HepG2 (cell line): ENCODE data around the gene UBAP1. TPM values are rescaled to one million over a fixed set of nuclear protein-coding genes. Genes with fewer than 3 reads are reported as not detected.
A peak's percentile ranks its signal among the peaks of the same experiment; 100 is the strongest.

ENCODE experiments used
- ATAC-seq: fragments of 200-7000 bp; cut with Tn5 transposase; 3 replicates; pipeline ENCODE4 v1.9.1; 2020; ENCODE audit warnings: mild to moderate bottlenecking, moderate library complexity
- BruUV-seq: library from RNA; stranded (reverse); fragments of 400-500 nt; replicated peaks from 2 replicates; lab custom pipeline; 2021; lab: Mats Ljungman, UMichigan
- CTCF ChIA-PET: fragments of 300-600 bp; formaldehyde crosslinking; extraction: SDS; loops from one replicate; lab custom pipeline; 2021; ENCODE audit warnings: low total read pairs, inconsistent platforms, low intra/inter-chr PET ratio; lab: Yijun Ruan, JAX
- POLR2A ChIA-PET: fragments of 350-600 bp; sonication (Branson Sonifier 250); formaldehyde crosslinking; loops from one replicate; lab custom pipeline; 2020; ENCODE audit warnings: antibody characterized with exemption, inconsistent platforms; lab: Yijun Ruan, JAX
- DNase-seq: peaks from one replicate; pipeline ENCODE4 v3.0.0-alpha.2; 2015; ENCODE audit warnings: low spot score
- FAIRE-seq: peaks from 3 replicates; lab custom pipeline; 2011; peaks lifted over from hg19 to GRCh38; lab: Jason Lieb, UNC
- H2AFZ ChIP-seq: one replicate; pipeline ENCODE4 v1.6.1; 2011; ENCODE audit warnings: low read length, inconsistent platforms
- H3K27ac ChIP-seq: fragments of 300-600 bp; 3 replicates; pipeline ENCODE4 v1.8.0; 2011; ENCODE audit warnings: mixed run types, mild to moderate bottlenecking, mixed read lengths, low read length, inconsistent platforms; ENCODE audit not compliant: insufficient read depth; ENCODE audit errors: extremely low read length
- H3K27me3 ChIP-seq, 2 experiments: fragments of 200-600 bp in 1 of 2; 2 replicates in 1 of 2; 3 replicates in 1 of 2; pipeline versions ENCODE4 v1.6.0 to v1.8.0; 2011; ENCODE audit warnings: low read length in 2 of 2, mild to moderate bottlenecking in 2 of 2, moderate library complexity in 2 of 2, inconsistent platforms in 1 of 2; ENCODE audit not compliant: insufficient read depth in 2 of 2, control insufficient read depth in 1 of 2
- H3K36me3 ChIP-seq, 2 experiments: fragments of 200-600 bp in 1 of 2; replicated peaks in 1 of 2; 2 replicates in 1 of 2; 3 replicates in 1 of 2; pipeline versions ENCODE4 v1.5.1 to v1.8.0; 2011; ENCODE audit warnings: low read length in 2 of 2, inconsistent platforms in 1 of 2; ENCODE audit not compliant: insufficient read depth in 2 of 2, control insufficient read depth in 1 of 2
- H3K4me1 ChIP-seq: 2 replicates; pipeline ENCODE4 v1.5.1; 2012; ENCODE audit warnings: low read length, inconsistent platforms; ENCODE audit not compliant: insufficient read depth
- H3K4me2 ChIP-seq: 2 replicates; pipeline ENCODE4 v1.6.0; 2011; ENCODE audit warnings: low read depth, low read length, inconsistent platforms
- H3K4me3 ChIP-seq, 3 experiments: fragments of 200-600 bp in 1 of 3; sonication (generic), shearing (Covaris generic) in 1 of 3; replicated peaks in 1 of 3; 2 replicates each; pipeline ENCODE4 v1.5.1; 2011 to 2016; ENCODE audit warnings: low read length in 3 of 3, inconsistent platforms in 2 of 3, low read depth in 2 of 3, mild to moderate bottlenecking in 2 of 3, control low read depth in 1 of 3, mixed read lengths in 1 of 3; ENCODE audit not compliant: insufficient read depth in 1 of 3
- H3K79me2 ChIP-seq: one replicate; pipeline ENCODE4 v1.6.1; 2011; ENCODE audit warnings: low read length, inconsistent platforms; ENCODE audit not compliant: insufficient read depth
- H3K9ac ChIP-seq: 2 replicates; pipeline ENCODE4 v1.6.0; 2011; ENCODE audit warnings: mild to moderate bottlenecking, low read depth, low read length, inconsistent platforms; ENCODE audit not compliant: insufficient read depth
- H3K9me3 ChIP-seq: 2 replicates; pipeline ENCODE4 v1.5.1; 2012; ENCODE audit warnings: mild to moderate bottlenecking, low read length
- H4K20me1 ChIP-seq: 2 replicates; pipeline ENCODE4 v1.6.0; 2011; ENCODE audit warnings: inconsistent platforms, mild to moderate bottlenecking, low read length, moderate library complexity; ENCODE audit not compliant: insufficient read depth
- CAMTA2 ChIP-seq: sonication (generic); formaldehyde crosslinking; IDR thresholded peaks from 2 replicates; pipeline ENCODE4 v1.4.0; 2020; ENCODE audit warnings: mild to moderate bottlenecking, missing genetic modification reagents, borderline replicate concordance
- SOX5 ChIP-seq: IDR thresholded peaks from 2 replicates; pipeline ENCODE4 v1.6.1; 2016; ENCODE audit warnings: borderline replicate concordance
- ZNF362 ChIP-seq: sonication (generic); formaldehyde crosslinking; IDR thresholded peaks from 2 replicates; pipeline ENCODE4 v1.4.0; 2020; ENCODE audit warnings: missing genetic modification reagents, mild to moderate bottlenecking, borderline replicate concordance
- WGBS: methylation state at CpG from one replicate; pipeline ENCODE4 v1.1.6; 2017; ENCODE audit warnings: low lambda C conversion rate; 5-methylcytosine and 5-hydroxymethylcytosine counted together
- in situ Hi-C: cut with HindIII; loops from 2 replicates; pipeline ENCODE4 v1.10.0; 2017; ENCODE audit warnings: low pct_unique_long_range_greater_than_20kb; ENCODE audit not compliant: extremely low pct_ligation_motif_present
- intact Hi-C: fragments of 100-400 bp; cut with micrococcal nuclease; formaldehyde crosslinking; loops from one replicate; pipeline ENCODE4 v1.10.0; 2022; ENCODE audit not compliant: unreplicated experiment
- polyA plus RNA-seq, 8 experiments: library from polyadenylated mRNA; depleted of rRNA in 3 of 8; stranded (reverse) in 7 of 8; unstranded in 1 of 8; fragments of >200 nt; fragmentation: Illumina TruSeq in 4 of 8; extraction: Trizol in 4 of 8; gene quantifications; 2 replicates each; pipeline versions ENCODE4 v1.2.1 to v1.2.3, GENCODE V29; 2011 to 2016; ENCODE audit warnings: low read depth in 4 of 8, missing spikeins in 1 of 8, mixed read lengths in 1 of 8; ENCODE audit not compliant: insufficient read depth in 1 of 8
- total RNA-seq, 5 experiments: library from RNA; depleted of rRNA; stranded (reverse); fragments of >200 nt; fragmentation: Illumina TruSeq; extraction: Trizol; gene quantifications; 2 replicates each; pipeline ENCODE4 v1.2.3, GENCODE V29; 2016; ENCODE audit warnings: low read depth in 1 of 5
- TF ChIP-seq, protein P1 (sequence below): conservative IDR thresholded peaks from 2 replicates; pipeline ENCODE4 v1.6.1; 2018; ENCODE audit warnings: missing genetic modification reagents

UBAP1 gene
- total and polyA plus RNA-seq, 2 of the 13 experiments (the other 11 are each of a cell fraction or from before 2014, with no cell fraction given), result 19.5 to 40.5 TPM

- TF ChIP-seq SOX5 (CRISPR knock-in tag) (no peak), CAMTA2 (no peak)
Observed at GRCh38 chr9:34140853-34141252, 38.0 kb upstream of the UBAP1 start (continued).

- Histone ChIP-seq H3K4me3 (no peak overlapping the region; a peak in 1 of 6 replicates), H2AFZ (no peak overlapping the region), H3K4me2 (peak overlapping the region; percentile 58), H3K4me1 (peaks cover 39% of the 10 kb centered on the region), H3K9me3 (no peaks in the 10 kb centered on the region), H3K36me3 (no peaks in the 10 kb centered on the region), H3K27ac (peak overlapping the region; percentile 3), H3K79me2 (no peaks in the 10 kb centered on the region), H3K27me3 (no peaks in the 10 kb centered on the region; a peak in 1 of 5 replicates), H4K20me1 (no peaks in the 10 kb centered on the region), H3K9ac (no peak overlapping the region)
- no peak for FAIRE-seq
- peak; percentile 49; the same call in 2 of the 3 replicates for ATAC-seq
- no TSS peak for BruUV-seq
- POLR2A ChIA-PET, result interaction anchor here (1.9 kb wide), 1 partner anchor 36 kb away, joined by 4 read pairs; the partner anchor contains the start of gene UBAP1
- CTCF ChIA-PET, result no interaction called here
- TF ChIP-seq, protein P1, sequence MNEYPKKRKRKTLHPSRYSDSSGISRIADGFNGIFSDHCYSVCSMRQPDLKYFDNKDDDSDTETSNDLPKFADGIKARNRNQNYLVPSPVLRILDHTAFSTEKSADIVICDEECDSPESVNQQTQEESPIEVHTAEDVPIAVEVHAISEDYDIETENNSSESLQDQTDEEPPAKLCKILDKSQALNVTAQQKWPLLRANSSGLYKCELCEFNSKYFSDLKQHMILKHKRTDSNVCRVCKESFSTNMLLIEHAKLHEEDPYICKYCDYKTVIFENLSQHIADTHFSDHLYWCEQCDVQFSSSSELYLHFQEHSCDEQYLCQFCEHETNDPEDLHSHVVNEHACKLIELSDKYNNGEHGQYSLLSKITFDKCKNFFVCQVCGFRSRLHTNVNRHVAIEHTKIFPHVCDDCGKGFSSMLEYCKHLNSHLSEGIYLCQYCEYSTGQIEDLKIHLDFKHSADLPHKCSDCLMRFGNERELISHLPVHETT, result no peak
- TF ChIP-seq ZNF362, result 0 out of 2 replicates have a peak, but pooled peaks have one; percentile 40
- WGBS, result 19% methylated on average over 2 of the region's 2 CpGs
- in situ Hi-C loops, result no loop called here
- intact Hi-C loops, result no loop called here
- DNase-seq, result no peak
Observed at GRCh38 chr9:34143116-34143515, 35.7 kb upstream of the UBAP1 start.
